Keratinocyte (primary cell): ENCODE measurements around the gene SRGAP3.

Source experiments
- EZH2 ChIP-seq: IDR thresholded peaks from one replicate; pipeline ENCODE4 v1.6.1; 2012; ENCODE audit warnings: inconsistent platforms, mild to moderate bottlenecking, low read length, moderate library complexity
- TF ChIP-seq, protein P1 (sequence below), 3 experiments: IDR thresholded peaks in 1 of 3; conservative IDR thresholded peaks in 1 of 3; optimal IDR thresholded peaks in 1 of 3; 2 replicates in 2 of 3; 3 replicates in 1 of 3; pipeline versions ENCODE3 to v1.5.1; 2011; ENCODE audit warnings: low read length in 3 of 3, mild to moderate bottlenecking in 3 of 3, moderate library complexity in 2 of 3, control low read depth in 1 of 3, inconsistent platforms in 1 of 3; ENCODE audit not compliant: insufficient read depth in 2 of 3; ENCODE audit errors: extremely low read depth in 1 of 3

DNA sequence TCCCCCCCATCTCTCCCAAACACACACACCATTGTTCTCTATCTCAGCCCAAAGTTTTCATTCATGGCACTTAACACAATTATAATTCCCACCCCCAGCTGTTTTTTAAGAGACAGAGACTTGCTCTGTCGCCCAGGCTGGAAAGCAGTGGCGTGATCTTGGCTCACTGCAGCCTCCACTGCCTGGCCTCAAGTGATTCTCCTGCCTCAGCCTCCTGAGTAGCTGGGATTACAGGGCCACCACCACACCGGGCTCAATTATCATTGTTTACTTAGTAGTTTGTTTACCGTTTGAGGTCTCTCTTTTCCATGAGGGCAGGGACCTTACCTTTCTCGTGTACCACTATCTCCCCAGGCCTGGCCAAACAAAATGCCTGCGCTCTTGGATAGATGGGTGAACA lies 206.4 kb downstream of the SRGAP3 start:
- no peak for TF ChIP-seq EZH2
- TF ChIP-seq, protein P1, sequence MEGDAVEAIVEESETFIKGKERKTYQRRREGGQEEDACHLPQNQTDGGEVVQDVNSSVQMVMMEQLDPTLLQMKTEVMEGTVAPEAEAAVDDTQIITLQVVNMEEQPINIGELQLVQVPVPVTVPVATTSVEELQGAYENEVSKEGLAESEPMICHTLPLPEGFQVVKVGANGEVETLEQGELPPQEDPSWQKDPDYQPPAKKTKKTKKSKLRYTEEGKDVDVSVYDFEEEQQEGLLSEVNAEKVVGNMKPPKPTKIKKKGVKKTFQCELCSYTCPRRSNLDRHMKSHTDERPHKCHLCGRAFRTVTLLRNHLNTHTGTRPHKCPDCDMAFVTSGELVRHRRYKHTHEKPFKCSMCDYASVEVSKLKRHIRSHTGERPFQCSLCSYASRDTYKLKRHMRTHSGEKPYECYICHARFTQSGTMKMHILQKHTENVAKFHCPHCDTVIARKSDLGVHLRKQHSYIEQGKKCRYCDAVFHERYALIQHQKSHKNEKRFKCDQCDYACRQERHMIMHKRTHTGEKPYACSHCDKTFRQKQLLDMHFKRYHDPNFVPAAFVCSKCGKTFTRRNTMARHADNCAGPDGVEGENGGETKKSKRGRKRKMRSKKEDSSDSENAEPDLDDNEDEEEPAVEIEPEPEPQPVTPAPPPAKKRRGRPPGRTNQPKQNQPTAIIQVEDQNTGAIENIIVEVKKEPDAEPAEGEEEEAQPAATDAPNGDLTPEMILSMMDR (optimal IDR thresholded peaks at IDR 0.05 in 1 of 3, IDR thresholded peaks at IDR 0.05 in 1 of 3, conservative IDR thresholded peaks at IDR 0.05 in 1 of 3; ENCODE audit: extremely low read depth in 1 of 3, insufficient read depth in 2 of 3, low read length in 3 of 3), result no peak
